Measurements from ENCODE around the gene RASA3.
"Not testable (repeated sequence)": the region's sequence is repeated elsewhere in the genome, so short reads cannot be mapped to it uniquely, and the experiment has no call there.

The RASA3 gene

GRCh38 chr13:113991191-113991669 is 141.2 kb downstream of the RASA3 start:
- DNase-seq (no peak), ATAC-seq (no peak)
- Mint-ChIP-seq H3K4me1 (peaks cover 7% of the 10 kb centered on the region), H3K27me3 (no peaks in the 10 kb centered on the region), H3K4me3 (no peak overlapping the region), H3K27ac (no peak overlapping the region), H3K9me3 (peaks cover 13 to 19% of the 10 kb centered on the region in 2 donors)

GRCh38 chr13:113990321-113990837 is 142.0 kb downstream of the RASA3 start:
- Mint-ChIP-seq H3K4me3 (no peak overlapping the region), H3K27me3 (no peaks in the 10 kb centered on the region)

DNA sequence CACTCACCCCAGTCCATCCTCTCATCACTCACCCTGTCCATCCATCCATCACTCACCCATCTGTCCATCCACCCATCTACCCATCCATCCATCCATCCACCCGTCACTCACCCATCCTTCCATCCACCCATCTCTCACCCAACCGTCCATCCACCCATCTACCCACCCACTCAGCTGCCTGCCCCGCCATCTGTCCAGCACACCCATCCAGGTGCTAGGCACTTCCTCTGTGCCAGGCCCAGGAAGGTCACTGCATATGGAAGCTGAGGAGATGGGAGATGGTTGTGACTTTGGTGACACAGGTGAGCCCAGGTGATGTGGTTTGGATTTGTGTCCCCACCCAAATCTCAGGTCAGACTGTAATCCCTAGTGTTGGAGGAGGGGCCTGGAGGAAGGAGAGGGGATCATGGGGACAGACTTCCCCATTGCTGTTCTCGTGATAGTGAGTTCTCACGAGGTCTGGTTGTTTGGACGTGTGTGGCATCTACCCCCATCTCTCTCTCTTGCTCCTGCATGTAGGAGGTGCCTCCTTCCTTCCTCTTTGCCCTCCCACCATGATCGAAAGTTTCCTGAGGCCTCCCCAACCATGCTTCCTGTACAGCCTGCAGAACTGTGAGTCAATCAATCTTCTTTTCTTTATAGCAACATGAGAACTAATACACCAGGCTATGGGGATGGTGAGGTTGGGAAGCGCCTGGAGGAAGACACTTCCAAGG is 142.7 kb downstream of the RASA3 start:
- no peaks in the 10 kb centered on the region for H3K27me3 Mint-ChIP-seq
- peaks cover 7% of the 10 kb centered on the region for H3K4me1 Mint-ChIP-seq
- ATAC-seq (no peak), DNase-seq (no peak)
- peaks cover 13 to 19% of the 10 kb centered on the region in 2 donors for H3K9me3 Mint-ChIP-seq
- H3K27ac Mint-ChIP-seq: peak overlapping the region; percentile 58 to 79
- no peak overlapping the region for H3K4me3 Mint-ChIP-seq

More at GRCh38 chr13:113990321-113990837, 142.0 kb downstream of the RASA3 start:
- DNase-seq: no peak
- Mint-ChIP-seq H3K27ac (peak overlapping the region; percentile 58 to 79), H3K4me1 (peaks cover 7% of the 10 kb centered on the region), H3K9me3 (peaks cover 13 to 19% of the 10 kb centered on the region in 2 donors)
- no peak for ATAC-seq

DNA sequence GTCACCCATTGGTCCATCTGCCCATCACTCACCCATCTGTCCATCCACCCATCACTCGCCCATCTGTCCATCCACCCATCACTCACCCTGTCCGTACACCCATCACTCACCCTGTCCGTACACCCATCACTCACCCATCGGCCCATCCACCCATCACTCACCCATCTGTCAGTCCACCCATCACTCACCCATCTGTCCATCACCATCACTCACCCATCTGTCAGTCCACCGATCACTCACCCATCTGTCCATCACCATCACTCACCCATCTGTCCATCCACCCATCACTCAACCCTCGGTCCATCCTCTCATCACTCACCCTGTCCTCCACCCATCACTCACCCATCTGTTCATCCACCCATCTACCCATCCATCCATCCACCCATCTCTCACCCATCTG is 143.6 kb downstream of the RASA3 start:
- not testable (repeated sequence) for H3K27me3 Mint-ChIP-seq, H3K4me3 Mint-ChIP-seq, H3K4me1 Mint-ChIP-seq, ATAC-seq, DNase-seq
- peaks cover 13 to 19% of the 10 kb centered on the region in 2 donors for H3K9me3 Mint-ChIP-seq
- H3K27ac Mint-ChIP-seq: peak overlapping the region in 1 of 2 donors; percentile 29

GRCh38 chr13:113982296-113982661 is 150.1 kb downstream of the RASA3 start:
- peak; percentile 44 for ATAC-seq
- DNase-seq: no peak
- Mint-ChIP-seq H3K9me3 (no peaks in the 10 kb centered on the region), H3K4me1 (peaks cover 1% of the 10 kb centered on the region), H3K27ac (no peak overlapping the region), H3K4me3 (no peak overlapping the region), H3K27me3 (no peaks in the 10 kb centered on the region)

DNA sequence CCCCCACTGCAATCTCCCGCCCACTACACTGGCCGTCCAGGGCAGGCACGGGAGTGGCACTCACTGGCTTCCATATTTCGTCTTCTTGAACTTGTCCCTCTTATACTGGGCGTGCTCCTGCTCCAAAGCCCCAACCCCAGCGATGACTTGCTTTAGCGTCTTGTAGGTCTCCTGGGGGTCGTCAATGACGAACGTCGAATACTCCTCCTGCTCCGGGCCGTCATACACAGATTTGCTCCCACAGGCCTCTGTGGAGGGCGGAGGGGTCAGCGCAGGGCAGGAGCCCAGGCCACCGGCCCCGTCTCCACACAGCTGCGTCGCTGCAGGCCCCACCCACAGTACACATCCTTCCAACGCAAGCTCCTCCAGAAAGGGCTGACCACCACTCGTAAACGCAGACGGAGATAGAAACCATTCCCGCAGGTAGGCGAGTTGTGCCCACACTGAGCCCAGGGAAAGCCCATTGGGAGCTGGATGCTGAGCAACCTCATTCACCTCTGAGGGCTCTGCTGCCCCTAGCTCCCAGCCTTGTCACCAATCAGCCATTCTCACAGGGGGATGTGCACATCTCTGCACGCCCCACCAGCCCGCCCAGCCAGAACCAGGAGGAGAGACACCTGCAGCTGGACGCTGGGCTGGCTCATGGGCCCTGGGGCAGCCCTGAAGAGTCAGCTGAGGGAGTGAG is 150.7 kb downstream of the RASA3 start:
- ATAC-seq: peak; percentile 8
- Mint-ChIP-seq H3K27me3 (no peaks in the 10 kb centered on the region), H3K9me3 (no peaks in the 10 kb centered on the region), H3K27ac (peak overlapping the region; percentile 61 to 66), H3K4me3 (no peak overlapping the region), H3K4me1 (peaks cover 7% of the 10 kb centered on the region)
- DNase-seq: no peak

DNA sequence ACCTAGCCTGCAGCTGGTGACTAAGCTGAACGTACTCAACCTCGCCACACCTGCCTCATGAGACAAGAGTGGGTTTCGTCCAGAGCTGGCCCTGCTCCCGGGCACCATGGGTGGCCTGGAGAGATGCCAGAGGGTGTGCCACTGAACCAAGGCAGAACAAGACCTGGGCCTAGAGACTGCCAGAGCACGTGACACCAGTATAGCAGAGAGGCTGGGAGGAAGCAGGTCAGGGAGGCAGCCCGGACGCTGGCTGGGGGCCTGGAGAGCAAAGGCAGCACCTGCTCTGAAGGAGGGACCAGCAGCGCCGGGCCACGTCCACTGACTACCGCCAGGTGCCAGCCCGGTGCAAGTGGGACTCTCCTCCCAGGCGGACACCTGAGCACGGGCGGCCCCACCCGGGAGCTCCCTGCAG is 151.2 kb downstream of the RASA3 start:
- DNase-seq (no peak), ATAC-seq (peak; percentile 21)
- Mint-ChIP-seq H3K27ac (peak overlapping the region in 1 of 2 donors; percentile 95), H3K4me1 (peaks cover 11% of the 10 kb centered on the region), H3K9me3 (no peaks in the 10 kb centered on the region), H3K27me3 (no peaks in the 10 kb centered on the region), H3K4me3 (no peak overlapping the region)

DNA sequence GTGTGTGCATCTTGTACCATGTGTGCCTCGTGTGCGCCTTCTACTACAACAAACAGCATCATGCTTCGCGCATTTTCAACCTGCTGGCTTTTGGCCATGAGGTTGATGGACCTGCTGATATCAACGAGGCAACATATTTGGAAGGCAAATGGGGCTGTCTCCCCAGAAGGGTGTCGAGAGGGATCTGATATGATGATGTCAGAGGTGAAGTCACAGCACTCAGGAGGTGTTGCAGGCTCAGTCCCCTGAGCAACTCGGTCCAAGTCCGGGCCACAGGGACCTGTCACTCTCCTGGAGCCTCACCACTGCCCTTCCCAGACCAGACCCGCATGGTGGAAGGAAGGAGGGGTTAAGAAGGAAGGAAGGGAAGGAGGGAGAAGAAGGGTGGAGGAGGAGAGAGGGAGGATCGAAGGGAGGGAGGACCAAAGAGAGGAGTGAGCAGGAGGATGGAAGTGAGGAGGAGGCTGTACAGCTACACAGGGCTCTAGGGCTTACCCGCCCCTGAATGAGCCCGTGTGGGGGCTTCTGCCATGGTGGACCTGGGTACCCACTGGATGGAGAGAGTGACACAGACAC is 151.8 kb downstream of the RASA3 start:
- Mint-ChIP-seq H3K9me3 (no peaks in the 10 kb centered on the region), H3K27ac (peak overlapping the region; percentile 86 to 95), H3K27me3 (no peaks in the 10 kb centered on the region), H3K4me1 (peaks cover 11% of the 10 kb centered on the region), H3K4me3 (no peak overlapping the region)
- ATAC-seq: no peak
- no peak for DNase-seq

GRCh38 chr13:113979791-113980471 is 152.5 kb downstream of the RASA3 start:
- Mint-ChIP-seq H3K27me3 (no peaks in the 10 kb centered on the region), H3K27ac (peak overlapping the region; percentile 56 to 86), H3K9me3 (no peaks in the 10 kb centered on the region), H3K4me1 (peaks cover 11% of the 10 kb centered on the region), H3K4me3 (no peak overlapping the region)
- peak; percentile 34 for ATAC-seq
- no peak for DNase-seq

- ATAC-seq: no peak
- Mint-ChIP-seq H3K27ac (peak overlapping the region in 1 of 2 donors; percentile 84), H3K27me3 (no peaks in the 10 kb centered on the region), H3K4me3 (no peak overlapping the region), H3K4me1 (peaks cover 11% of the 10 kb centered on the region), H3K9me3 (no peaks in the 10 kb centered on the region)
- no peak for DNase-seq
These were observed 153.5 kb downstream of the RASA3 start for GRCh38 chr13:113978741-113979481.

DNA sequence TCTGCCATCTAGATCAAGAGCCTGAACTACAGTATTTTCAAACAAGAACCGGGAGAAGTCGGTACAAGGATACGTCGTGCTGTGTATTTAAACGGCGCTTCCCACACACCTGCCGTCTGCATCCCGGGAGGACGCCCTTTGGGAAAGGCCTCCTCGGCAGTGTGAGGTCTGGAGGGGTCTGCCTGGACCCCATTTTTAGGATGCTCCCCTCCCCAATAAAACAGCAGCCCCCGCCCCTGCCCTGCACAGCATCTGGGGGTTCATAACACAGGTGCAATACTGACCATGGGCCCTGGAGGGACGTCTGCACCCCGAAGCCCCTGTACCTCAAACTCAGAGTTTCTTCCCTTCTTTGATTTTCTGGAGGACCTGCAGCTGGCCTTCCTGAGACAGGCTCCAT is 154.4 kb downstream of the RASA3 start:
- H3K27me3 Mint-ChIP-seq: no peaks in the 10 kb centered on the region
- ATAC-seq: no peak
- H3K4me1 Mint-ChIP-seq: peaks cover 11% of the 10 kb centered on the region
- no peaks in the 10 kb centered on the region for H3K9me3 Mint-ChIP-seq
- H3K27ac Mint-ChIP-seq: peak overlapping the region; percentile 33 to 74
- no peak overlapping the region for H3K4me3 Mint-ChIP-seq
- no peak for DNase-seq

DNA sequence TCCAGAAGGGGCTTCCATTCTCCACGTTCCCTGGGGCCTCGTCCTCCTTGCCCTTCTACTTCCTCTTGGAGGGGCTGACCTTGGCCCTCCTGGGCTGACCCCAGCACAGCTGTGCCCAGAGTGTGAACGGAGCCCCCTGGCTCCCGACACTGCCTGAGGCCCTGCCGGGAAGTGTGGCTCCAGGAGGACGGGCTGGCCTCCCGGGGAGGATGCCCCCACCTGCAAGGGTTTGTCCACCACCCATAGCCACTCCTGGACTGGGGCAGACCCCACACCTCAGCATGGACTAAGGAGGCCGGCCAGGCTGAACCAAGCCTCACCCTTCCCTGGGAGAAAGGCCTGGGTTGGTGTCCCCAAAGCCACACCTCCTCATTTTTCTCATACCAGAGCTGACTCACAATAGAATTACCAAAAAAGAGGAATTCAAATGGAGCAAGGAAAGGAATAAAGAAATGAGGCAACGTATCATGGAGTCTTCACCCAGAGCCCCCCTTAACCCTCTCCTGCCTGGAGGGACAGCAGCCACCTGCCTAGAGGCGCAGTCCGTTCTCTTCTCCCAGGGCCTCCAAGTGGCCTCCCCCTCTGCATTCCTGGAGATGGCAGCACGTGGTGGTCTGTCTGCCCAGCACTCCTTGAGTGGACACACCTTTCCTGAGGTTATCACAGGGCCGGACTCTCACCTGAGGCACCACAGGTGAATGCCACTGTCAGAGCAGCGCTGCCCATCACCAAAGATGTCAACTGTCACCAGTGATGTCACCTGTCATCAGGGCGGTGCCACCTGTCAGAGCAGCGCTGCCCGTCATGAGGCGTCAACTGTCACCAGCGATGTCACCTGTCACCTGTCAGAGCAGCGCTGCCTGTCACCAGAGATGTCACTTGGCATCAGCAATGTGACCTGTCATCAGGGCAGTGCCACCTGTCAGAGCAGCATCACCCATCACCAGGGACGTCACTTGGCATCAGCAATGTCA is 155.4 kb downstream of the RASA3 start:
- DNase-seq (no peak), ATAC-seq (no peak)
- Mint-ChIP-seq H3K27ac (peak overlapping the region in 1 of 2 donors; percentile 79), H3K9me3 (no peaks in the 10 kb centered on the region), H3K4me1 (peaks cover 11% of the 10 kb centered on the region), H3K27me3 (no peaks in the 10 kb centered on the region), H3K4me3 (no peak overlapping the region)

- Mint-ChIP-seq H3K27ac (peak overlapping the region in 1 of 2 donors; percentile 80), H3K4me1 (peaks cover 11% of the 10 kb centered on the region), H3K27me3 (no peaks in the 10 kb centered on the region), H3K9me3 (no peaks in the 10 kb centered on the region), H3K4me3 (no peak overlapping the region)
- ATAC-seq (no peak), DNase-seq (no peak)
These were observed 157.0 kb downstream of the RASA3 start for GRCh38 chr13:113975416-113975815.
